ENCODE results near the gene PDILT.

GRCh38 chr16:20430948-20431347 lies 26.4 kb upstream of the PDILT start:
- TF ChIP-seq CTCF (IDR thresholded peaks at IDR 0.05) (no peak), POLR2A (IDR thresholded peaks at IDR 0.05) (no peak)

Data from adrenal gland (tissue), 5 donors.